HepG2 (cell line): ENCODE measurements around the gene PDCD11. TPM values are rescaled to one million over a fixed set of nuclear protein-coding genes. Genes with fewer than 3 reads are reported as not detected.

Experiments
- ATAC-seq: fragments of 200-7000 bp; cut with Tn5 transposase; 3 replicates; pipeline ENCODE4 v1.9.1; 2020; ENCODE audit warnings: mild to moderate bottlenecking, moderate library complexity
- BruUV-seq: library from RNA; stranded (reverse); fragments of 400-500 nt; replicated peaks from 2 replicates; lab custom pipeline; 2021; lab: Mats Ljungman, UMichigan
- CTCF ChIA-PET: fragments of 300-600 bp; formaldehyde crosslinking; extraction: SDS; loops from one replicate; lab custom pipeline; 2021; ENCODE audit warnings: low total read pairs, inconsistent platforms, low intra/inter-chr PET ratio; lab: Yijun Ruan, JAX
- POLR2A ChIA-PET: fragments of 350-600 bp; sonication (Branson Sonifier 250); formaldehyde crosslinking; loops from one replicate; lab custom pipeline; 2020; ENCODE audit warnings: antibody characterized with exemption, inconsistent platforms; lab: Yijun Ruan, JAX
- DNase-seq: peaks from one replicate; pipeline ENCODE4 v3.0.0-alpha.2; 2015; ENCODE audit warnings: low spot score
- FAIRE-seq: peaks from 3 replicates; lab custom pipeline; 2011; peaks lifted over from hg19 to GRCh38; lab: Jason Lieb, UNC
- H2AFZ ChIP-seq: one replicate; pipeline ENCODE4 v1.6.1; 2011; ENCODE audit warnings: low read length, inconsistent platforms
- H3K27ac ChIP-seq: fragments of 300-600 bp; 3 replicates; pipeline ENCODE4 v1.8.0; 2011; ENCODE audit warnings: mixed run types, mild to moderate bottlenecking, mixed read lengths, low read length, inconsistent platforms; ENCODE audit not compliant: insufficient read depth; ENCODE audit errors: extremely low read length
- H3K27me3 ChIP-seq, 2 experiments: fragments of 200-600 bp in 1 of 2; 2 replicates in 1 of 2; 3 replicates in 1 of 2; pipeline versions ENCODE4 v1.6.0 to v1.8.0; 2011; ENCODE audit warnings: low read length in 2 of 2, mild to moderate bottlenecking in 2 of 2, moderate library complexity in 2 of 2, inconsistent platforms in 1 of 2; ENCODE audit not compliant: insufficient read depth in 2 of 2, control insufficient read depth in 1 of 2
- H3K36me3 ChIP-seq, 2 experiments: fragments of 200-600 bp in 1 of 2; replicated peaks in 1 of 2; 2 replicates in 1 of 2; 3 replicates in 1 of 2; pipeline versions ENCODE4 v1.5.1 to v1.8.0; 2011; ENCODE audit warnings: low read length in 2 of 2, inconsistent platforms in 1 of 2; ENCODE audit not compliant: insufficient read depth in 2 of 2, control insufficient read depth in 1 of 2
- H3K4me1 ChIP-seq: 2 replicates; pipeline ENCODE4 v1.5.1; 2012; ENCODE audit warnings: low read length, inconsistent platforms; ENCODE audit not compliant: insufficient read depth
- H3K4me2 ChIP-seq: 2 replicates; pipeline ENCODE4 v1.6.0; 2011; ENCODE audit warnings: low read depth, low read length, inconsistent platforms
- H3K4me3 ChIP-seq, 3 experiments: fragments of 200-600 bp in 1 of 3; sonication (generic), shearing (Covaris generic) in 1 of 3; replicated peaks in 1 of 3; 2 replicates each; pipeline ENCODE4 v1.5.1; 2011 to 2016; ENCODE audit warnings: low read length in 3 of 3, inconsistent platforms in 2 of 3, low read depth in 2 of 3, mild to moderate bottlenecking in 2 of 3, control low read depth in 1 of 3, mixed read lengths in 1 of 3; ENCODE audit not compliant: insufficient read depth in 1 of 3
- H3K79me2 ChIP-seq: one replicate; pipeline ENCODE4 v1.6.1; 2011; ENCODE audit warnings: low read length, inconsistent platforms; ENCODE audit not compliant: insufficient read depth
- H3K9ac ChIP-seq: 2 replicates; pipeline ENCODE4 v1.6.0; 2011; ENCODE audit warnings: mild to moderate bottlenecking, low read depth, low read length, inconsistent platforms; ENCODE audit not compliant: insufficient read depth
- H3K9me3 ChIP-seq: 2 replicates; pipeline ENCODE4 v1.5.1; 2012; ENCODE audit warnings: mild to moderate bottlenecking, low read length
- H4K20me1 ChIP-seq: 2 replicates; pipeline ENCODE4 v1.6.0; 2011; ENCODE audit warnings: inconsistent platforms, mild to moderate bottlenecking, low read length, moderate library complexity; ENCODE audit not compliant: insufficient read depth
- ARID3A ChIP-seq: IDR thresholded peaks from 2 replicates; pipeline ENCODE4 v1.6.1; 2012; ENCODE audit warnings: low read depth, low read length, improper control_type of control experiment
- ATF3 ChIP-seq: sonication (generic); formaldehyde crosslinking; IDR thresholded peaks from 2 replicates; pipeline ENCODE4 v1.4.0; 2020; ENCODE audit warnings: missing genetic modification reagents
- CEBPG ChIP-seq: IDR thresholded peaks from 2 replicates; pipeline ENCODE4 v1.6.1; 2016
- FOSL1 ChIP-seq: sonication (generic); formaldehyde crosslinking; IDR thresholded peaks from 2 replicates; pipeline ENCODE4 v1.9.0; 2021; ENCODE audit warnings: missing genetic modification reagents, borderline replicate concordance
- FUBP1 ChIP-seq: sonication (generic); formaldehyde crosslinking; IDR thresholded peaks from 2 replicates; pipeline ENCODE4 v1.5.1; 2020; ENCODE audit warnings: missing genetic modification reagents, mild to moderate bottlenecking, borderline replicate concordance
- GTF3A ChIP-seq: sonication (generic); formaldehyde crosslinking; conservative IDR thresholded peaks from 2 replicates; pipeline ENCODE4 v1.4.0; 2020; ENCODE audit warnings: mild to moderate bottlenecking, missing genetic modification reagents
- HOMEZ ChIP-seq: IDR thresholded peaks from 2 replicates; pipeline ENCODE4 v1.6.1; 2016; ENCODE audit warnings: low read depth
- MAFF ChIP-seq: IDR thresholded peaks from 2 replicates; pipeline ENCODE4 v1.6.1; 2011; ENCODE audit warnings: low read depth, low read length, improper control_type of control experiment
- PBX2 ChIP-seq: IDR thresholded peaks from 2 replicates; pipeline ENCODE4 v1.6.1; 2016; ENCODE audit warnings: control low read depth
- ZBTB38 ChIP-seq: sonication (generic); formaldehyde crosslinking; IDR thresholded peaks from 2 replicates; pipeline ENCODE4 v1.5.1; 2020; ENCODE audit warnings: mild to moderate bottlenecking, missing genetic modification reagents
- ZFAT ChIP-seq: sonication (generic); formaldehyde crosslinking; conservative IDR thresholded peaks from 2 replicates; pipeline ENCODE4 v1.8.1; 2023; ENCODE audit warnings: missing genetic modification reagents, inconsistent platforms
- ZNF414 ChIP-seq: sonication (generic); formaldehyde crosslinking; IDR thresholded peaks from 2 replicates; pipeline ENCODE4 v1.5.0; 2020; ENCODE audit warnings: missing genetic modification reagents
- ZNF549 ChIP-seq: sonication (generic); formaldehyde crosslinking; IDR thresholded peaks from 2 replicates; pipeline ENCODE4 v1.5.0; 2020; ENCODE audit warnings: missing genetic modification reagents
- ZNF550 ChIP-seq: sonication (generic); formaldehyde crosslinking; IDR thresholded peaks from 2 replicates; pipeline ENCODE4 v1.4.0; 2020; ENCODE audit warnings: mild to moderate bottlenecking, missing genetic modification reagents, borderline replicate concordance
- ZNF570 ChIP-seq: sonication (generic); formaldehyde crosslinking; IDR thresholded peaks from 2 replicates; pipeline ENCODE4 v1.4.0; 2020; ENCODE audit warnings: mild to moderate bottlenecking, missing genetic modification reagents, borderline replicate concordance
- ZNF670 ChIP-seq: sonication (generic); formaldehyde crosslinking; IDR thresholded peaks from 2 replicates; pipeline ENCODE4 v1.8.0; 2022; ENCODE audit warnings: mild to moderate bottlenecking, missing genetic modification reagents, borderline replicate concordance
- ZNF713 ChIP-seq: sonication (generic); formaldehyde crosslinking; IDR thresholded peaks from 2 replicates; pipeline ENCODE4 v1.4.0; 2020; ENCODE audit warnings: mild to moderate bottlenecking, missing genetic modification reagents
- ZNF879 ChIP-seq: sonication (generic); formaldehyde crosslinking; IDR thresholded peaks from 2 replicates; pipeline ENCODE4 v1.8.1; 2023; ENCODE audit warnings: missing genetic modification reagents
- ZSCAN9 ChIP-seq: IDR thresholded peaks from 2 replicates; pipeline ENCODE4 v1.6.1; 2016; ENCODE audit warnings: borderline replicate concordance
- WGBS: methylation state at CpG from one replicate; pipeline ENCODE4 v1.1.6; 2017; ENCODE audit warnings: low lambda C conversion rate; 5-methylcytosine and 5-hydroxymethylcytosine counted together
- in situ Hi-C: cut with HindIII; loops from 2 replicates; pipeline ENCODE4 v1.10.0; 2017; ENCODE audit warnings: low pct_unique_long_range_greater_than_20kb; ENCODE audit not compliant: extremely low pct_ligation_motif_present
- intact Hi-C: fragments of 100-400 bp; cut with micrococcal nuclease; formaldehyde crosslinking; loops from one replicate; pipeline ENCODE4 v1.10.0; 2022; ENCODE audit not compliant: unreplicated experiment
- polyA plus RNA-seq, 8 experiments: library from polyadenylated mRNA; depleted of rRNA in 3 of 8; stranded (reverse) in 7 of 8; unstranded in 1 of 8; fragments of >200 nt; fragmentation: Illumina TruSeq in 4 of 8; extraction: Trizol in 4 of 8; gene quantifications; 2 replicates each; pipeline versions ENCODE4 v1.2.1 to v1.2.3, GENCODE V29; 2011 to 2016; ENCODE audit warnings: low read depth in 4 of 8, missing spikeins in 1 of 8, mixed read lengths in 1 of 8; ENCODE audit not compliant: insufficient read depth in 1 of 8
- total RNA-seq, 5 experiments: library from RNA; depleted of rRNA; stranded (reverse); fragments of >200 nt; fragmentation: Illumina TruSeq; extraction: Trizol; gene quantifications; 2 replicates each; pipeline ENCODE4 v1.2.3, GENCODE V29; 2016; ENCODE audit warnings: low read depth in 1 of 5

The PDCD11 gene
- total and polyA plus RNA-seq, 2 of the 13 experiments (the other 11 are each of a cell fraction or from before 2014, with no cell fraction given) = 12.8 to 52.8 TPM

- intact Hi-C loops (no loop called here), in situ Hi-C loops (no loop called here)
- no peak for FAIRE-seq
- Histone ChIP-seq H3K79me2 (no peaks in the 10 kb centered on the region), H3K9me3 (no peaks in the 10 kb centered on the region), H3K4me3 (no peak overlapping the region), H3K4me1 (peaks cover 25% of the 10 kb centered on the region), H4K20me1 (no peaks in the 10 kb centered on the region), H3K9ac (no peak overlapping the region), H3K27ac (no peak overlapping the region), H3K27me3 (peaks cover 6 to 38% of the 10 kb centered on the region in 2 experiments), H3K4me2 (no peak overlapping the region), H3K36me3 (no peaks in the 10 kb centered on the region), H2AFZ (no peak overlapping the region)
- peak; percentile 26; the same call in 2 of the 3 replicates for ATAC-seq
- WGBS = 0% methylated on average over 2 of the region's 4 CpGs
- no peak for DNase-seq
- CTCF ChIA-PET = no interaction called here
- no TSS peak for BruUV-seq
- POLR2A ChIA-PET = no interaction called here
- no peak for TF ChIP-seq CEBPG (CRISPR knock-in tag)
- TF ChIP-seq FUBP1 = no peak
- no peak for TF ChIP-seq ZNF879 (CRISPR knock-in tag)
- TF ChIP-seq ZNF670 = no peak
- no peak for TF ChIP-seq ZNF713 (CRISPR knock-in tag)
- no peak for TF ChIP-seq ZNF550 (CRISPR knock-in tag)
- no peak for TF ChIP-seq ZNF570 (CRISPR knock-in tag)
- TF ChIP-seq ZSCAN9 (CRISPR knock-in tag) = no peak
- TF ChIP-seq ZNF549 (CRISPR knock-in tag) = no peak
- TF ChIP-seq MAFF = no peak
- TF ChIP-seq ZBTB38 (CRISPR knock-in tag) = no peak
- no peak for TF ChIP-seq GTF3A (CRISPR knock-in tag)
- TF ChIP-seq ATF3 = no peak
- TF ChIP-seq ZNF414 (CRISPR knock-in tag) = no peak
- no peak for TF ChIP-seq ARID3A
- TF ChIP-seq ZFAT (CRISPR knock-in tag) = no peak
- no peak for TF ChIP-seq FOSL1 (CRISPR knock-in tag)
- TF ChIP-seq PBX2 (CRISPR knock-in tag) = no peak
- TF ChIP-seq HOMEZ (CRISPR knock-in tag) = no peak
Measured at GRCh38 chr10:103475437-103475836, 79.0 kb downstream of the PDCD11 start.
